ENCODE data around the gene RHEBL1. TPM values are rescaled to one million over a fixed set of nuclear protein-coding genes. Genes with fewer than 3 reads are reported as not detected.

Gene RHEBL1
- total RNA-seq, 4 donors from 2014 or later: not detected

- no peak overlapping the region for H3K27ac ChIP-seq
- peak; percentile 6 for DNase-seq
- H3K27me3 ChIP-seq: no peaks in the 10 kb centered on the region
- peaks cover 0 to 30% (median 13%) of the 10 kb centered on the region in 4 donors for H3K36me3 ChIP-seq
- H3K4me1 ChIP-seq: peaks cover 3 to 13% (median 7%) of the 10 kb centered on the region in 4 donors
- in situ Hi-C loops (cut with MboI; ENCODE audit: low pct_ligation_motif_present in 1 of 4, low pct_unique_long_range_greater_than_20kb in 1 of 4, low sequenced_read_pairs in 3 of 4) (no loop called here), intact Hi-C loops (cut with DNase I; ENCODE audit: low total_unique reads) (no loop called here)
- H3K4me3 ChIP-seq: no peak overlapping the region
- TF ChIP-seq POLR2A (IDR thresholded peaks at IDR 0.05) (no peak), POLR2AphosphoS5 (IDR thresholded peaks at IDR 0.05) (no peak), EP300 (IDR thresholded peaks at IDR 0.05; ENCODE audit: low read depth) (no peak)
- TF ChIP-seq, protein P1, sequence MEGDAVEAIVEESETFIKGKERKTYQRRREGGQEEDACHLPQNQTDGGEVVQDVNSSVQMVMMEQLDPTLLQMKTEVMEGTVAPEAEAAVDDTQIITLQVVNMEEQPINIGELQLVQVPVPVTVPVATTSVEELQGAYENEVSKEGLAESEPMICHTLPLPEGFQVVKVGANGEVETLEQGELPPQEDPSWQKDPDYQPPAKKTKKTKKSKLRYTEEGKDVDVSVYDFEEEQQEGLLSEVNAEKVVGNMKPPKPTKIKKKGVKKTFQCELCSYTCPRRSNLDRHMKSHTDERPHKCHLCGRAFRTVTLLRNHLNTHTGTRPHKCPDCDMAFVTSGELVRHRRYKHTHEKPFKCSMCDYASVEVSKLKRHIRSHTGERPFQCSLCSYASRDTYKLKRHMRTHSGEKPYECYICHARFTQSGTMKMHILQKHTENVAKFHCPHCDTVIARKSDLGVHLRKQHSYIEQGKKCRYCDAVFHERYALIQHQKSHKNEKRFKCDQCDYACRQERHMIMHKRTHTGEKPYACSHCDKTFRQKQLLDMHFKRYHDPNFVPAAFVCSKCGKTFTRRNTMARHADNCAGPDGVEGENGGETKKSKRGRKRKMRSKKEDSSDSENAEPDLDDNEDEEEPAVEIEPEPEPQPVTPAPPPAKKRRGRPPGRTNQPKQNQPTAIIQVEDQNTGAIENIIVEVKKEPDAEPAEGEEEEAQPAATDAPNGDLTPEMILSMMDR (IDR thresholded peaks at IDR 0.05): no peak
- no peaks in the 10 kb centered on the region for H3K9me3 ChIP-seq
- WGBS, 2 donors (ENCODE audit: low coverage in 1 of 2): 91% methylated on average over 15 of the region's 15 CpGs; no CpG with 5 or more reads in 1 of the 2 donors
These were observed 47.1 kb downstream of the RHEBL1 start for GRCh38 chr12:49022558-49023178.

GRCh38 chr12:49021292-49021915 lies 48.4 kb downstream of the RHEBL1 start:
- Histone ChIP-seq H3K36me3 (peaks cover 0 to 20% (median 8%) of the 10 kb centered on the region in 4 donors), H3K27ac (no peak overlapping the region), H3K27me3 (no peaks in the 10 kb centered on the region), H3K4me3 (no peak overlapping the region), H3K4me1 (peaks cover 8 to 22% (median 12%) of the 10 kb centered on the region in 4 donors), H3K9me3 (no peaks in the 10 kb centered on the region)
- DNase-seq: peak; percentile 6
- WGBS, 2 donors (ENCODE audit: low coverage in 1 of 2): 81 to 83% methylated on average over 5 to 11 of the region's 11 CpGs
- intact Hi-C loops (cut with DNase I; ENCODE audit: low total_unique reads): no loop called here
- in situ Hi-C loops (cut with MboI; ENCODE audit: low pct_ligation_motif_present in 1 of 4, low pct_unique_long_range_greater_than_20kb in 1 of 4, low sequenced_read_pairs in 3 of 4): no loop called here
- TF ChIP-seq EP300 (IDR thresholded peaks at IDR 0.05; ENCODE audit: low read depth) (no peak), POLR2A (IDR thresholded peaks at IDR 0.05) (no peak), POLR2AphosphoS5 (IDR thresholded peaks at IDR 0.05) (no peak)
- TF ChIP-seq, protein P1 (IDR thresholded peaks at IDR 0.05): no peak

DNA sequence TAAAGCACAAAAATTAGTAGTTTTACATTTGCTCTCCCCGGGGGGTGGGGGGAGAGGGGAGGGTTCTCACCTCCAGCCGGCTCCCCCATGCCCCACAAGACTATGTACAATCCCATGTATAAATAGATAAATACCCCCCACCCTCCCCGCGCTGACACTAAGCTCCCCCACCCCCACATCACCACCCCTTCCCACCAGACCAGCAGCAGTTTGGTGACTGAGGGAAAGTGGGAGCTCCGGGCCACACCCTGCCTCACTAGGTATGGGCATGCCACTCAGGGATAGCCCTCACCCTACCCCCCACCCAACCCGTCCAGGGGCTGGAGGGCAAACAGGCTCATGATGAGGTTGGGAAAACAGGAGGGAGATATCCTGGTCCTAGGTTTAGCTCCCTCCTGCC lies 49.3 kb downstream of the RHEBL1 start:
- DNase-seq: peak; percentile 7
- peak overlapping the region in 1 of 4 donors; percentile 96 for H3K27ac ChIP-seq
- no peak overlapping the region for H3K4me3 ChIP-seq
- 63 to 79% methylated on average over 2 to 4 of the region's 6 CpGs for WGBS, 2 donors (ENCODE audit: low coverage in 1 of 2)
- H3K27me3 ChIP-seq: no peaks in the 10 kb centered on the region
- H3K4me1 ChIP-seq: peaks cover 8 to 22% (median 12%) of the 10 kb centered on the region in 4 donors
- TF ChIP-seq POLR2A (IDR thresholded peaks at IDR 0.05) (no peak), POLR2AphosphoS5 (IDR thresholded peaks at IDR 0.05) (no peak), EP300 (IDR thresholded peaks at IDR 0.05; ENCODE audit: low read depth) (no peak)
- TF ChIP-seq, protein P1 (IDR thresholded peaks at IDR 0.05): no peak
- peaks cover 0 to 20% (median 6%) of the 10 kb centered on the region in 4 donors for H3K36me3 ChIP-seq
- intact Hi-C loops (cut with DNase I; ENCODE audit: low total_unique reads): no loop called here
- in situ Hi-C loops (cut with MboI; ENCODE audit: low pct_ligation_motif_present in 1 of 4, low pct_unique_long_range_greater_than_20kb in 1 of 4, low sequenced_read_pairs in 3 of 4): no loop called here
- no peaks in the 10 kb centered on the region for H3K9me3 ChIP-seq

GRCh38 chr12:49019443-49020324 lies 50.1 kb downstream of the RHEBL1 start:
- Histone ChIP-seq H3K4me3 (peak overlapping the region in 1 of 4 donors; percentile 99), H3K27ac (peak overlapping the region; percentile 86 to 99 (median 97)), H3K9me3 (no peaks in the 10 kb centered on the region), H3K36me3 (peaks cover 0 to 12% (median 2%) of the 10 kb centered on the region in 4 donors), H3K27me3 (no peaks in the 10 kb centered on the region), H3K4me1 (peaks cover 8 to 22% (median 12%) of the 10 kb centered on the region in 4 donors)
- intact Hi-C loops (cut with DNase I; ENCODE audit: low total_unique reads): no loop called here
- WGBS, 2 donors (ENCODE audit: low coverage in 1 of 2): 65 to 86% methylated on average over 5 to 10 of the region's 10 CpGs
- TF ChIP-seq, protein P1 (IDR thresholded peaks at IDR 0.05): peak in 2 of 5 experiments; percentile 4 to 11
- TF ChIP-seq POLR2A (IDR thresholded peaks at IDR 0.05) (no peak), EP300 (IDR thresholded peaks at IDR 0.05; ENCODE audit: low read depth) (no peak), POLR2AphosphoS5 (IDR thresholded peaks at IDR 0.05) (no peak)
- DNase-seq: peak; percentile 38
- in situ Hi-C loops (cut with MboI; ENCODE audit: low pct_ligation_motif_present in 1 of 4, low pct_unique_long_range_greater_than_20kb in 1 of 4, low sequenced_read_pairs in 3 of 4): no loop called here

Data from transverse colon (tissue), 4 donors.